Heart right ventricle (tissue), 16 donors: ENCODE results near the gene RPAP2. TPM values are rescaled to one million over a fixed set of nuclear protein-coding genes. Genes with fewer than 3 reads are reported as not detected.

ENCODE experiments used
- ATAC-seq, 8 donors: fragments of 200-7000 bp; cut with Tn5 transposase; one replicate each; pipeline ENCODE4 v1.9.1; 2020; ENCODE audit warnings: mild to moderate bottlenecking in 8 of 8, moderate library complexity in 8 of 8, moderate number of reproducible peaks in 1 of 8
- DNase-seq, 2 donors: peaks; one replicate each; pipeline ENCODE4 v3.0.0-alpha.2; 2020
- H3K27ac ChIP-seq, 10 donors: fragments of 200-600 bp; sonication (generic) in 2 of 10; one replicate each; pipeline versions ENCODE4 v1.5.0 to v1.8.0; 2020 to 2022; ENCODE audit warnings: mild to moderate bottlenecking in 3 of 10
- H3K27me3 ChIP-seq, 7 donors: fragments of 200-600 bp; one replicate each; pipeline ENCODE4 v1.8.0; 2021 to 2022; ENCODE audit warnings: mild to moderate bottlenecking in 2 of 7
- H3K36me3 ChIP-seq, 9 donors: fragments of 200-600 bp; sonication (generic) in 1 of 9; one replicate each; pipeline versions ENCODE4 v1.5.0 to v1.8.0; 2020 to 2022; ENCODE audit warnings: mild to moderate bottlenecking in 2 of 9
- H3K4me1 ChIP-seq, 9 donors: fragments of 200-600 bp; sonication (generic) in 1 of 9; one replicate each; pipeline versions ENCODE4 v1.5.0 to v1.8.0; 2020 to 2022; ENCODE audit warnings: mild to moderate bottlenecking in 4 of 9
- H3K4me3 ChIP-seq, 10 donors: fragments of 200-600 bp; sonication (generic) in 2 of 10; one replicate each; pipeline versions ENCODE4 v1.5.0 to v1.8.0; 2020 to 2022; ENCODE audit warnings: mild to moderate bottlenecking in 7 of 10, moderate library complexity in 2 of 10
- H3K9me3 ChIP-seq, 11 donors: fragments of 200-600 bp in 10 of 11; sonication (generic) in 2 of 11; one replicate each; pipeline versions ENCODE4 v1.5.0 to v1.8.0; 2013 to 2022; ENCODE audit warnings: mild to moderate bottlenecking in 2 of 11, control low read depth in 1 of 11, moderate library complexity in 1 of 11
- CTCF ChIP-seq, 9 donors: fragments of 200-600 bp; sonication (generic) in 2 of 9; IDR thresholded peaks; one replicate each; pipeline versions ENCODE4 v1.5.0 to v1.8.0; 2021 to 2022; ENCODE audit warnings: antibody characterized with exemption in 9 of 9, mild to moderate bottlenecking in 5 of 9, moderate library complexity in 1 of 9
- WGBS, 2 donors: extraction: QIAGEN DNeasy Blood & Tissue Kit; methylation state at CpG; one replicate each; pipeline ENCODE4 v1.1.7; 2013; ENCODE audit warnings: inconsistent platforms in 1 of 2; 5-methylcytosine and 5-hydroxymethylcytosine counted together
- intact Hi-C, 10 donors: fragments of 100-400 bp; cut with DNase I; formaldehyde crosslinking; loops; one replicate each; pipeline versions ENCODE4 v1.11.1 to v1.14.2; 2022
- polyA plus RNA-seq, 2 donors: library from polyadenylated mRNA; stranded (reverse); fragments of 200-250 nt; gene quantifications; one replicate each; pipeline ENCODE4 v1.2.3, GENCODE V29; 2013
- total RNA-seq, 10 donors: library from RNA; stranded (reverse); fragmentation: NEBNext Ultra II Directional in 3 of 10; extraction: Animal tissue kit (Norgen Biotek cat#: 25700) in 3 of 10; gene quantifications; one replicate each; pipeline versions ENCODE4 v1.2.1 to v1.2.4, GENCODE V29; 2021 to 2023
- donor health status: Arrhythmogenic right ventricular cardiomyopathy.
- donor health status: ischemic (EF 13 %, LVEDD 7.1; RV severe dilation, severe dysfunction).
- donor health status: healthy with polysubstance abuse.
- donor health status: DM: no; HTN: yes; CAD: no.
- donor health status: DM: no; HTN: no; CAD: no.
- donor health status: ischemic (EF 25% LVEDD 6.9; RV normal size, moderate dysfunction).
- donor health status: ischemic (EF 25% LVEDD 5.7; RV mildly dilated, moderate dysfunction).
- donor health status: healthy.
- donor health status: DM: yes; HTN: yes; CAD: no.
- donor health status: Ischemic cardiomyopathy.
- donor health status: ischemic (EF 35%, LVEDD 5.7; RV mildly dilated, moderate dysfunction).
- donor health status: nonischemic (EF 11% LVEDD 7.7; RV severe dilation, severe dysfunction).
- donor health status: DM: yes; HTN: yes; CAD: no.
- donor health status: PGD.
- donor health status: ischemic (EF 29% LVEDD 5.4; RV normal size, mild dysfunction).
- donor health status: nonischemic (EF 23%, LVEDD 6.1; RV moderate dilation, normal function).

The RPAP2 gene
- total and polyA plus RNA-seq, 12 donors = 7.0 to 27.5 (median 23.8) TPM

- no peaks in the 10 kb centered on the region for H3K27me3 ChIP-seq
- WGBS, 2 donors = 19 to 27% methylated on average over 2 of the region's 2 CpGs
- intact Hi-C loops = no loop called here
- no peak for ATAC-seq
- DNase-seq = no peak
- no peak overlapping the region for H3K27ac ChIP-seq
- H3K9me3 ChIP-seq = no peaks in the 10 kb centered on the region
- no peak overlapping the region for H3K4me3 ChIP-seq
- H3K36me3 ChIP-seq = no peaks in the 10 kb centered on the region
- H3K4me1 ChIP-seq = peaks cover 0 to 5% (median 0%) of the 10 kb centered on the region in 9 donors
- no peak for TF ChIP-seq CTCF (IDR thresholded peaks at IDR 0.05)
These were observed 147.7 kb downstream of the RPAP2 start for GRCh38 chr1:92446546-92446945.

- H3K36me3 ChIP-seq = no peaks in the 10 kb centered on the region
- intact Hi-C loops = no loop called here
- TF ChIP-seq CTCF (IDR thresholded peaks at IDR 0.05) = no peak
- H3K4me3 ChIP-seq = no peak overlapping the region
- ATAC-seq (no peak), DNase-seq (no peak)
- H3K4me1 ChIP-seq = peaks cover 0 to 5% (median 0%) of the 10 kb centered on the region in 9 donors
- WGBS, 2 donors = 57 to 70% methylated on average over 3 of the region's 3 CpGs
- H3K27me3 ChIP-seq = no peaks in the 10 kb centered on the region
- no peak overlapping the region for H3K27ac ChIP-seq
- no peaks in the 10 kb centered on the region for H3K9me3 ChIP-seq
These were observed 148.3 kb downstream of the RPAP2 start for GRCh38 chr1:92447033-92447681.

GRCh38 chr1:92447976-92448375, 149.1 kb downstream of the RPAP2 start:
- 95 to 100% methylated on average over 2 of the region's 2 CpGs for WGBS, 2 donors
- no peak for TF ChIP-seq CTCF (IDR thresholded peaks at IDR 0.05)

More at GRCh38 chr1:92447976-92448375, 149.1 kb downstream of the RPAP2 start:
- Histone ChIP-seq H3K36me3 (no peaks in the 10 kb centered on the region), H3K27me3 (peaks cover 0 to 3% (median 0%) of the 10 kb centered on the region in 7 donors), H3K9me3 (no peaks in the 10 kb centered on the region), H3K4me3 (no peak overlapping the region), H3K4me1 (peaks cover 0 to 5% (median 0%) of the 10 kb centered on the region in 9 donors), H3K27ac (no peak overlapping the region)
- intact Hi-C loops = no loop called here
- ATAC-seq (no peak), DNase-seq (no peak)

Other genes with a start within 250 kb of the RPAP2 start
- not detected for gene SETSIP, start 223.6 kb upstream of the RPAP2 start, total RNA-seq
- gene SETSIP, start 223.6 kb upstream of the RPAP2 start, polyA plus RNA-seq = not detected
- gene BTBD8, start 218.7 kb upstream of the RPAP2 start, total RNA-seq = 1 to 10 TPM; 2.9 to 6.1 (median 4.4) TPM
- gene BTBD8, start 218.7 kb upstream of the RPAP2 start, polyA plus RNA-seq = 1 to 10 TPM in 1 of 2 donors, under 1 TPM in 1; 0.30 to 2.0 TPM
- not detected for gene C1orf146, start 81.1 kb upstream of the RPAP2 start, total RNA-seq
- gene C1orf146, start 81.1 kb upstream of the RPAP2 start, polyA plus RNA-seq = not detected
- 1 to 10 TPM; 4.4 to 7.1 (median 6.0) TPM for gene GLMN, start 72 bp upstream of the RPAP2 start, total RNA-seq
- gene GLMN, start 72 bp upstream of the RPAP2 start, polyA plus RNA-seq = 10 to 100 TPM in 1 of 2 donors, 1 to 10 TPM in 1; 4.4 to 33.0 TPM
- gene GFI1, start 187.9 kb downstream of the RPAP2 start, total RNA-seq = 1 to 10 TPM in 1 of 10 donors, under 1 TPM in 6, not detected in 3; 0.10 to 1.3 (median 0.18) TPM
- gene GFI1, start 187.9 kb downstream of the RPAP2 start, polyA plus RNA-seq = under 1 TPM; 0.09 to 0.15 TPM